LoVo (cell line): Measurements from ENCODE around the gene ATP8B2.
"Not testable (repeated sequence)": the region's sequence is repeated elsewhere in the genome, so short reads cannot be mapped to it uniquely, and the experiment has no call there.

Experiments
- DNase-seq: peaks from one replicate; pipeline ENCODE4 v3.0.0-alpha.2; 2016; ENCODE audit warnings: low spot score

ATP8B2 gene, protein sequence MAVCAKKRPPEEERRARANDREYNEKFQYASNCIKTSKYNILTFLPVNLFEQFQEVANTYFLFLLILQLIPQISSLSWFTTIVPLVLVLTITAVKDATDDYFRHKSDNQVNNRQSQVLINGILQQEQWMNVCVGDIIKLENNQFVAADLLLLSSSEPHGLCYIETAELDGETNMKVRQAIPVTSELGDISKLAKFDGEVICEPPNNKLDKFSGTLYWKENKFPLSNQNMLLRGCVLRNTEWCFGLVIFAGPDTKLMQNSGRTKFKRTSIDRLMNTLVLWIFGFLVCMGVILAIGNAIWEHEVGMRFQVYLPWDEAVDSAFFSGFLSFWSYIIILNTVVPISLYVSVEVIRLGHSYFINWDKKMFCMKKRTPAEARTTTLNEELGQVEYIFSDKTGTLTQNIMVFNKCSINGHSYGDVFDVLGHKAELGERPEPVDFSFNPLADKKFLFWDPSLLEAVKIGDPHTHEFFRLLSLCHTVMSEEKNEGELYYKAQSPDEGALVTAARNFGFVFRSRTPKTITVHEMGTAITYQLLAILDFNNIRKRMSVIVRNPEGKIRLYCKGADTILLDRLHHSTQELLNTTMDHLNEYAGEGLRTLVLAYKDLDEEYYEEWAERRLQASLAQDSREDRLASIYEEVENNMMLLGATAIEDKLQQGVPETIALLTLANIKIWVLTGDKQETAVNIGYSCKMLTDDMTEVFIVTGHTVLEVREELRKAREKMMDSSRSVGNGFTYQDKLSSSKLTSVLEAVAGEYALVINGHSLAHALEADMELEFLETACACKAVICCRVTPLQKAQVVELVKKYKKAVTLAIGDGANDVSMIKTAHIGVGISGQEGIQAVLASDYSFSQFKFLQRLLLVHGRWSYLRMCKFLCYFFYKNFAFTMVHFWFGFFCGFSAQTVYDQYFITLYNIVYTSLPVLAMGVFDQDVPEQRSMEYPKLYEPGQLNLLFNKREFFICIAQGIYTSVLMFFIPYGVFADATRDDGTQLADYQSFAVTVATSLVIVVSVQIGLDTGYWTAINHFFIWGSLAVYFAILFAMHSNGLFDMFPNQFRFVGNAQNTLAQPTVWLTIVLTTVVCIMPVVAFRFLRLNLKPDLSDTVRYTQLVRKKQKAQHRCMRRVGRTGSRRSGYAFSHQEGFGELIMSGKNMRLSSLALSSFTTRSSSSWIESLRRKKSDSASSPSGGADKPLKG

GRCh38 chr1:154324669-154325582, at the start of gene ATP8B2:
Gene ATP8B2, plus strand, starts transcription at chr1:154325525. Its CDS starts 2,617 bp downstream, at chr1:154328142.
- DNase-seq: peak; percentile 51

- no peak for DNase-seq
These were observed 48.5 kb upstream of the ATP8B2 start for GRCh38 chr1:154276797-154277196.

DNA sequence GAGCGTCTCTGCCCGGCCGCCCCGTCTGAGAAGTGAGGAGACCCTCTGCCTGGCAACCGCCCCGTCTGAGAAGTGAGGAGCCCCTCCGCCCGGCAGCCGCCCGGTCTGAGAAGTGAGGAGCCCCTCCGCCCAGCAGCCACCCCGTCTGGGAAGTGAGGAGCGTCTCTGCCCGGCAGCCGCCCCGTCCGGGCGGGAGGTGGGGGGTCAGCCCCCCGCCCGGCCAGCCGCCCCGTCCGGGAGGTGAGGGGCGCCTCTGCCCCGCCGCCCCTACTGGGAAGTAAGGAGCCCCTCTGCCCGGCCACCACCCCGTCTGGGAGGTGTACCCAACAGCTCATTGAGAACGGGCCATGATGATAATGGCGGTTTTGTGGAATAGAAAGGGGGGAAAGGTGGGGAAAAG, 37.7 kb upstream of the ATP8B2 start:
- not testable (repeated sequence) for DNase-seq

- no peak for DNase-seq
These were observed 36.7 kb upstream of the ATP8B2 start for GRCh38 chr1:154288661-154289060.

GRCh38 chr1:154290921-154291320, 34.4 kb upstream of the ATP8B2 start:
- no peak for DNase-seq

GRCh38 chr1:154295408-154296235, 29.7 kb upstream of the ATP8B2 start:
- no peak for DNase-seq

GRCh38 chr1:154301582-154301981, 23.7 kb upstream of the ATP8B2 start:
- DNase-seq: no peak

DNA sequence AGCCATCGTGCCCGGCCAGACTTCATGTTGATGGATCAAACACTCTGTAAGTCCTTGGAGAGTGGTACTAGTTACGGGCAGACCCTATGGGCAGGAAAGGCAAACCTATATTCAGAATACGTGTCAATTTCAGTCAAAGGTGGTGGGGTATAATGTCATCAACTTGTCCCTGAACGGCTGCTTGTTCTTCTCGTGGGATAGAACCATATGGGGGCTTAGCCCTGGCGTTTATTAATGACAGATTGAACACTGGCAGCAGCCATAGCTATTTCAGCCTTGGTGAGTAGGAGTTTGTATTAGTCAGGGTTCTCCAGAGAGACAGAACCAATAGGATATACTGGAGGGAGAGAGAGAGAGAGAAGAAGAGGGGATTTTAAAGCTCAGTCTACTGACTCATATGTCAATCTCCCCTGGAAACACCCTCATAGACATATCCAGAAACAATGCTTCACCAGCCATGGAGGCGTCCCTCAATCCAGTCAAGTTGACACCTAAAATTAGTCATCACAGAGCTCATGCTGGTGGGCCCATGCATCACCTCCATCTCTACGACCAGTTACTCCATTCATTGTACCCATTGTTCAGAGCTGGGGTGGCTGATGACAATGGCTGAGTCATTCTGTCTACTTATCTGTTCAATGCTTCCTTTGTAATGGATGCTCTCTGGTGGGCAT, 20.5 kb upstream of the ATP8B2 start:
- no peak for DNase-seq

GRCh38 chr1:154306151-154306550, 19.2 kb upstream of the ATP8B2 start:
- DNase-seq: no peak

GRCh38 chr1:154307670-154308270, 17.6 kb upstream of the ATP8B2 start:
- DNase-seq: not testable (repeated sequence)

DNA sequence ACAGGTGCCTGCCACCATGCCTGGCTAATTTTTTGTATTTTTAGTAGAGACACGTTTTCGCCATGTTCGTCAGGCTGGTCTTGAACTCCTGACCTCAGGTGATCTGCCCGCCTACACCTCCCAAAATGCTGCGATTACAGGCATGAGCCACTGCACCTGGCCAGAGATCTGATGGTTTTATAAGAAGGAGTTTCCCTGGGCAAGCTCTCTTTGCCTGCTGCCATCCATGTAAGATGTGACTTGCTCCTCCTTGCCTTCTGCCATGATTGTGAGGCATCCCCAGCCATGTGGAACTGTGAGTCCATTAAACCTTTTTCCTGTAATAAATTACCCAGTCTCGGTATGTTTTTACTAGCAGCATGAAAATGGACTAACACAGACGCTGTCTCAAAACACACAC, 16.2 kb upstream of the ATP8B2 start:
- DNase-seq: not testable (repeated sequence)

GRCh38 chr1:154312229-154313065, 12.9 kb upstream of the ATP8B2 start:
- DNase-seq: not testable (repeated sequence)

DNA sequence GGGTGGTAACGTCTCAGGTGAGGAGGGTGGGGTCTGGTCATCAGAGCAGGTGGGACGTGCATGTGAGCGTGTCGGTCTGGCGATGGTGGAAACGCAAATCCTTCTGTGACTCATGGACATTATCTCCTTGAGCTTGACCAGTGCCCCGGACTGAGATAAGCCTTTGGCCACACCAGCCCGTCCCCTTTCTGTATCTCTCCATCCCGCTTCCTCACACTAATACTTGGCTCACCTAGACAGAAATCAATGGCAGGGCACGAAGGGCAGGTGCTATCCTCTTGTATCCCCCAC, 12.3 kb upstream of the ATP8B2 start:
- DNase-seq: no peak

GRCh38 chr1:154314226-154314625, 11.1 kb upstream of the ATP8B2 start:
- not testable (repeated sequence) for DNase-seq

- DNase-seq: no peak
These were observed 8.6 kb upstream of the ATP8B2 start for GRCh38 chr1:154316704-154317103.

- DNase-seq: no peak
These were observed 6.9 kb upstream of the ATP8B2 start for GRCh38 chr1:154318386-154318785.

DNA sequence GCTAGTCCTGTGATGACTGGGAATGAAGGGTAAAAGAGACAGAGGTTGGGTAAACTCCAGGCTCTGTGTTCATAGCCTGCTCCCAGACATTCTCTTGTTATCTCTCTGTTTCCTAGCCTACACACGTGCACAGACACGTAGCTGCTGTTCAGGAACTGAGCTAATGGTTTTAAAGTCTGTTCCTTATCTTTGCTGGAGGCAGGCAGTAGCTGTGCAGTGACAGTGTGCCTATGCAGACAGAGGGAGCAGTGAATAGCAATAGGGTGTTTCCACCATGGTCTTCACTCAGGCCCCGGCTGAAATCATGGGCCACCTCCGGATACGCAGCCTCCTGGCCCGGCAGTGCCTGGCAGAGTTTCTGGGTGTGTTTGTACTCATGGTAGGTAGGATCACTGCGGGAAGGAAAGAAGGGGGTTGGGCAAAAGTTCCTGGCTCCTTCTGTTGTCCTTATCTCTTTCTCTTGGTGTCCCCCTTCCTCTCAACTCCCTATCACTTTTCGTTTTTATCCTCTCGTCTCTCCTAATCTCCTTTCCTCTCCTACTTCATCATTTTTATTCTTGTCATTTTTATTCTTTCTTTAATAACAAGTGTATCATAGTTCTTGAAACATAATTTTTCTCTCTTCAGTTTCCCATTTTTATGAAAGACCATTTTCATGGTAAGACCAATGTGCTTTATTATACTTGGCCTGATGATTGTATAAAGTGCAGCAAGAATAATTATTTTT, 4.3 kb upstream of the ATP8B2 start, which contains the start of gene AQP10:
AQP10 (plus strand) TSS at position 212 of the 727 bp plus-strand sequence; CDS start at position 275, 63 bp downstream.
- DNase-seq: no peak

DNA sequence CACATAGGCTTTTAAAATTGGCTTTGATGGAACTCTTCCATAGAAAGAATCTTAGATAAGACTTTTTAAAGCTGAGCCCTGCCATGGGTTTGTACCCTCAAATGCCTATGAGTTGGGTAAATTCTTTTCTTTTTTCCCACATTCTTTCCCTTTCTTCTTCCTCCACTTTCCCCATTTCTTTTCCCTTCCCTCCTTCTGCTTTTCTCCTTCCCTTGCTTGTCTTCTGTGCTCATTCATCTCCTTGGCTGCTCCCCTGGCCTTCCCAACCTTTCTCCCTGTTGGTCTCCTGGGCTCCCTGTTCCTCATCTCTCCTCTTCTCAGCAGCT, 3.8 kb upstream of the ATP8B2 start:
- DNase-seq: not testable (repeated sequence)
